NCI-H2227 (cell line): ENCODE measurements around the gene MYO1H.
"Not testable (repeated sequence)": the region's sequence is repeated elsewhere in the genome, so short reads cannot be mapped to it uniquely, and the experiment has no call there.

Source experiments
- DNase-seq: peaks from one replicate; lab custom pipeline; 2025; ENCODE audit not compliant: unreplicated experiment; lab: John Stamatoyannopoulos, UW

The MYO1H gene

GRCh38 chr12:109466821-109467220, 119.1 kb downstream of the MYO1H start:
- no peak for DNase-seq

- no peak for DNase-seq
Observed at GRCh38 chr12:109467978-109468676, 120.4 kb downstream of the MYO1H start.

GRCh38 chr12:109469517-109469916, 121.8 kb downstream of the MYO1H start:
- no peak for DNase-seq

GRCh38 chr12:109473006-109473405, 125.3 kb downstream of the MYO1H start:
- no peak for DNase-seq

- DNase-seq, result not testable (repeated sequence)
Observed at GRCh38 chr12:109473526-109474270, 126.0 kb downstream of the MYO1H start.

- no peak for DNase-seq
Observed at GRCh38 chr12:109475121-109475520, 127.4 kb downstream of the MYO1H start.

- peak; percentile 40 for DNase-seq
Observed at GRCh38 chr12:109475993-109476806, 128.5 kb downstream of the MYO1H start.

- DNase-seq, result peak; percentile 46
Observed at GRCh38 chr12:109476807-109477184, 129.1 kb downstream of the MYO1H start.

GRCh38 chr12:109477185-109477962, 129.7 kb downstream of the MYO1H start, which contains the start of the genes KCTD10 and UBE3B:
KCTD10 (minus strand) TSS chr12:109477300; CDS start chr12:109477262, 38 bp downstream.
UBE3B (plus strand) TSS chr12:109477634; CDS start chr12:109483552, 5,918 bp downstream.
- DNase-seq, result peak; percentile 94

- no peak for DNase-seq
Observed at GRCh38 chr12:109477963-109478315, 130.2 kb downstream of the MYO1H start.

GRCh38 chr12:109479761-109480160, 132.1 kb downstream of the MYO1H start:
- no peak for DNase-seq

- DNase-seq, result no peak
Observed at GRCh38 chr12:109480356-109480755, 132.7 kb downstream of the MYO1H start.

- no peak for DNase-seq
Observed at GRCh38 chr12:109481863-109482262, 134.2 kb downstream of the MYO1H start.

GRCh38 chr12:109482491-109482890, 134.8 kb downstream of the MYO1H start:
- no peak for DNase-seq

GRCh38 chr12:109482894-109483293, 135.2 kb downstream of the MYO1H start:
- no peak for DNase-seq

GRCh38 chr12:109483346-109483745, 135.6 kb downstream of the MYO1H start:
- DNase-seq, result no peak

- no peak for DNase-seq
Observed at GRCh38 chr12:109485201-109485600, 137.5 kb downstream of the MYO1H start.

GRCh38 chr12:109487181-109488050, 139.7 kb downstream of the MYO1H start:
- no peak for DNase-seq

- peak; percentile 3 for DNase-seq
Observed at GRCh38 chr12:109488051-109488665, 140.5 kb downstream of the MYO1H start.
